Chondrocyte (in vitro differentiated cells): Measurements from ENCODE around the gene CADM1. TPM values are rescaled to one million over a fixed set of nuclear protein-coding genes. Genes with fewer than 3 reads are reported as not detected.

Experiments
- DNase-seq: peaks from one replicate; pipeline ENCODE4 v3.0.0; 2021; ENCODE audit warnings: mixed read lengths, low spot score
- H3K27ac Mint-ChIP-seq: one replicate; pipeline ENCODE4 v1.8.0; 2021; ENCODE audit warnings: mild to moderate bottlenecking, moderate library complexity, mixed read lengths; ENCODE audit not compliant: unreplicated experiment
- H3K27me3 Mint-ChIP-seq: 2 replicates; pipeline ENCODE4 v1.8.0; 2021; ENCODE audit warnings: low read depth, mixed read lengths
- H3K36me3 Mint-ChIP-seq: 2 replicates; pipeline ENCODE4 v1.8.0; 2021; ENCODE audit warnings: low read depth, mixed read lengths
- H3K4me1 Mint-ChIP-seq: 2 replicates; pipeline ENCODE4 v1.8.0; 2021; ENCODE audit warnings: low read depth, mild to moderate bottlenecking, mixed read lengths
- H3K4me3 Mint-ChIP-seq: one replicate; pipeline ENCODE4 v1.8.0; 2021; ENCODE audit warnings: mild to moderate bottlenecking, moderate library complexity, mixed read lengths; ENCODE audit not compliant: unreplicated experiment
- H3K9me3 Mint-ChIP-seq: 2 replicates; pipeline ENCODE4 v1.8.0; 2021; ENCODE audit warnings: low read depth, mixed read lengths
- CTCF ChIP-seq: fragments of 200-600 bp; sonication (generic); IDR thresholded peaks from 2 replicates; pipeline ENCODE4 v1.5.0; 2021; ENCODE audit warnings: antibody characterized with exemption, mild to moderate bottlenecking, moderate library complexity
- total RNA-seq: library from RNA; stranded (reverse); gene quantifications from 3 replicates; pipeline ENCODE4 v1.2.1, GENCODE V29; 2021

The CADM1 gene
- total RNA-seq, 1 donor from 2014 or later = 29.0 TPM

GRCh38 chr11:115257270-115257669, 246.9 kb downstream of the CADM1 start:
- DNase-seq = no peak
- no peak overlapping the region for H3K4me3 Mint-ChIP-seq
- no peak overlapping the region for H3K27ac Mint-ChIP-seq
- peaks cover 18% of the 10 kb centered on the region for H3K4me1 Mint-ChIP-seq
- H3K9me3 Mint-ChIP-seq = no peaks in the 10 kb centered on the region
- no peaks in the 10 kb centered on the region for H3K27me3 Mint-ChIP-seq
- H3K36me3 Mint-ChIP-seq = no peaks in the 10 kb centered on the region
- no peak for TF ChIP-seq CTCF

- Mint-ChIP-seq H3K4me1 (peaks cover 18% of the 10 kb centered on the region), H3K9me3 (no peaks in the 10 kb centered on the region), H3K36me3 (no peaks in the 10 kb centered on the region), H3K4me3 (no peak overlapping the region), H3K27ac (no peak overlapping the region), H3K27me3 (no peaks in the 10 kb centered on the region)
- TF ChIP-seq CTCF = no peak
- no peak for DNase-seq
Observed at GRCh38 chr11:115256397-115257197, 247.6 kb downstream of the CADM1 start.

GRCh38 chr11:115255006-115255762, 249.0 kb downstream of the CADM1 start:
- Mint-ChIP-seq H3K36me3 (no peaks in the 10 kb centered on the region), H3K4me3 (no peak overlapping the region), H3K27ac (no peak overlapping the region), H3K27me3 (no peaks in the 10 kb centered on the region), H3K4me1 (peaks cover 18% of the 10 kb centered on the region), H3K9me3 (no peaks in the 10 kb centered on the region)
- DNase-seq = no peak
- TF ChIP-seq CTCF = no peak

- Mint-ChIP-seq H3K4me1 (peaks cover 23% of the 10 kb centered on the region), H3K9me3 (no peaks in the 10 kb centered on the region), H3K27me3 (no peaks in the 10 kb centered on the region), H3K4me3 (no peak overlapping the region), H3K36me3 (no peaks in the 10 kb centered on the region), H3K27ac (no peak overlapping the region)
- no peak for DNase-seq
- TF ChIP-seq CTCF = no peak
Observed at GRCh38 chr11:115251126-115251525, 253.1 kb downstream of the CADM1 start.

- Mint-ChIP-seq H3K27ac (no peak overlapping the region), H3K27me3 (no peaks in the 10 kb centered on the region), H3K4me3 (no peak overlapping the region), H3K4me1 (peaks cover 24% of the 10 kb centered on the region), H3K9me3 (no peaks in the 10 kb centered on the region), H3K36me3 (no peaks in the 10 kb centered on the region)
- no peak for DNase-seq
- TF ChIP-seq CTCF = no peak
Observed at GRCh38 chr11:115249061-115249578, 255.1 kb downstream of the CADM1 start.
